Measurements from ENCODE around the gene OR52J3. TPM values are rescaled to one million over a fixed set of nuclear protein-coding genes. Genes with fewer than 3 reads are reported as not detected.

OR52J3 gene
- total RNA-seq, 1 experiment from 2014 or later = not detected

Other genes with a start within 250 kb of the OR52J3 start
- not detected for gene OR52R1, start 242.1 kb upstream of the OR52J3 start, total RNA-seq (2021; ENCODE audit: unreplicated experiment)
- gene OR51F2, start 225.2 kb upstream of the OR52J3 start, total RNA-seq (2021; ENCODE audit: unreplicated experiment) = not detected
- not detected for gene OR51S1, start 197.3 kb upstream of the OR52J3 start, total RNA-seq (2021; ENCODE audit: unreplicated experiment)
- not detected for gene OR51T1, start 164.6 kb upstream of the OR52J3 start, total RNA-seq (2021; ENCODE audit: unreplicated experiment)
- not detected for gene OR51A7, start 142.7 kb upstream of the OR52J3 start, total RNA-seq (2021; ENCODE audit: unreplicated experiment)
- gene OR51G2, start 127.2 kb upstream of the OR52J3 start, total RNA-seq (2021; ENCODE audit: unreplicated experiment) = not detected
- not detected for gene OR51G1, start 122.2 kb upstream of the OR52J3 start, total RNA-seq (2021; ENCODE audit: unreplicated experiment)
- not detected for gene OR51A4, start 98.9 kb upstream of the OR52J3 start, total RNA-seq (2021; ENCODE audit: unreplicated experiment)
- gene OR51A2, start 90.8 kb upstream of the OR52J3 start, total RNA-seq (2021; ENCODE audit: unreplicated experiment) = not detected
- not detected for gene OR51L1, start 51.7 kb upstream of the OR52J3 start, total RNA-seq (2021; ENCODE audit: unreplicated experiment)
- gene OR52E2, start 13.1 kb downstream of the OR52J3 start, total RNA-seq (2021; ENCODE audit: unreplicated experiment) = not detected
- not detected for gene OR52E1, start 23.0 kb downstream of the OR52J3 start, total RNA-seq (2021; ENCODE audit: unreplicated experiment)
- not detected for gene OR52A5, start 91.8 kb downstream of the OR52J3 start, total RNA-seq (2021; ENCODE audit: unreplicated experiment)
- gene OR52A1, start 108.2 kb downstream of the OR52J3 start, total RNA-seq (2021; ENCODE audit: unreplicated experiment) = not detected
- not detected for gene OR51V1, start 154.2 kb downstream of the OR52J3 start, total RNA-seq (2021; ENCODE audit: unreplicated experiment)
- not detected for gene HBB, start 180.5 kb downstream of the OR52J3 start, total RNA-seq (2021; ENCODE audit: unreplicated experiment)
- not detected for gene HBD, start 188.0 kb downstream of the OR52J3 start, total RNA-seq (2021; ENCODE audit: unreplicated experiment)
- gene HBG1, start 203.3 kb downstream of the OR52J3 start, total RNA-seq (2021; ENCODE audit: unreplicated experiment) = 3.6 TPM
- gene HBG2, start 208.3 kb downstream of the OR52J3 start, total RNA-seq (2021; ENCODE audit: unreplicated experiment) = 48.1 TPM
- 212 TPM for gene HBE1, start 223.4 kb downstream of the OR52J3 start, total RNA-seq (2021; ENCODE audit: unreplicated experiment)

All from HCT116 (cell line).